GM23338 (cell line): ENCODE data around the gene AKAP17A. TPM values are rescaled to one million over a fixed set of nuclear protein-coding genes. Genes with fewer than 3 reads are reported as not detected.

Experiments used
- ATAC-seq: fragments of 200-7000 bp; cut with Tn5 transposase; 3 replicates; pipeline ENCODE4 v1.9.1; 2020
- DNase-seq: peaks from one replicate; pipeline ENCODE4 v3.0.0-alpha.2; 2015; ENCODE audit warnings: low spot score
- H2AFZ ChIP-seq: fragments of 200-600 bp; sonication (generic); 2 replicates; pipeline ENCODE4 v1.8.0; 2016; ENCODE audit warnings: antibody characterized with exemption, mild to moderate bottlenecking, moderate library complexity
- H3F3A ChIP-seq: fragments of 200-600 bp; sonication (generic); replicated peaks from 2 replicates; pipeline ENCODE4 v1.8.0; 2017; ENCODE audit warnings: antibody characterized with exemption, mixed run types, low read depth
- H3K27ac ChIP-seq: fragments of 200-600 bp; sonication (generic); 2 replicates; pipeline ENCODE4 v1.6.1; 2016; ENCODE audit warnings: low read depth
- H3K27me3 ChIP-seq: fragments of 200-600 bp; sonication (generic); 2 replicates; pipeline ENCODE4 v1.8.0; 2016; ENCODE audit warnings: mild to moderate bottlenecking, mixed run types, moderate library complexity; ENCODE audit not compliant: insufficient read depth
- H3K36me3 ChIP-seq: fragments of 200-600 bp; sonication (generic); 2 replicates; pipeline ENCODE4 v1.8.0; 2016; ENCODE audit warnings: mild to moderate bottlenecking; ENCODE audit not compliant: insufficient read depth
- H3K4me1 ChIP-seq: fragments of 200-600 bp; sonication (generic); 2 replicates; pipeline ENCODE4 v1.8.0; 2016; ENCODE audit warnings: mild to moderate bottlenecking, moderate library complexity; ENCODE audit not compliant: insufficient read depth
- H3K4me2 ChIP-seq: fragments of 200-600 bp; sonication (generic); 2 replicates; pipeline ENCODE4 v1.7.1; 2017; ENCODE audit warnings: mixed run types
- H3K4me3 ChIP-seq: fragments of 200-600 bp; sonication (generic); 2 replicates; pipeline ENCODE4 v1.6.1; 2016; ENCODE audit warnings: mixed run types
- H3K79me2 ChIP-seq: fragments of 200-600 bp; sonication (generic); replicated peaks from 2 replicates; pipeline ENCODE4 v1.8.0; 2017; ENCODE audit warnings: mild to moderate bottlenecking; ENCODE audit not compliant: insufficient read depth
- H3K9me2 ChIP-seq: fragments of 200-600 bp; sonication (generic); 2 replicates; pipeline ENCODE4 v1.8.0; 2017; ENCODE audit not compliant: insufficient read depth
- H4K20me1 ChIP-seq: fragments of 200-600 bp; sonication (generic); replicated peaks from 2 replicates; pipeline ENCODE4 v1.8.0; 2017; ENCODE audit warnings: mild to moderate bottlenecking; ENCODE audit not compliant: insufficient read depth
- H3K27ac Mint-ChIP-seq: 2 replicates; pipeline ENCODE4 v1.8.0; 2020; ENCODE audit warnings: inconsistent platforms, mild to moderate bottlenecking, moderate library complexity, mixed read lengths
- H3K27me3 Mint-ChIP-seq: 3 replicates; pipeline ENCODE4 v1.8.0; 2022; ENCODE audit warnings: low read depth, mild to moderate bottlenecking, moderate library complexity, mixed read lengths, inconsistent platforms; ENCODE audit not compliant: insufficient read depth, poor library complexity
- H3K36me3 Mint-ChIP-seq: 3 replicates; pipeline ENCODE4 v1.8.0; 2021; ENCODE audit warnings: low read depth, mild to moderate bottlenecking, inconsistent platforms, moderate library complexity, mixed read lengths
- H3K4me1 Mint-ChIP-seq: 3 replicates; pipeline ENCODE4 v1.8.0; 2020; ENCODE audit warnings: mild to moderate bottlenecking, inconsistent platforms, mixed read lengths
- H3K4me3 Mint-ChIP-seq: 3 replicates; pipeline ENCODE4 v1.8.0; 2021; ENCODE audit warnings: moderate library complexity, mild to moderate bottlenecking, inconsistent platforms, mixed read lengths
- H3K9me3 Mint-ChIP-seq: 3 replicates; pipeline ENCODE4 v1.8.0; 2020; ENCODE audit warnings: moderate library complexity, mild to moderate bottlenecking, inconsistent platforms, mixed read lengths
- CREB1 ChIP-seq: fragments of 250-450 bp; sonication (Bioruptor Pico); IDR thresholded peaks from 2 replicates; pipeline ENCODE4 v1.5.0; 2020; ENCODE audit warnings: low read depth, mild to moderate bottlenecking, moderate library complexity
- EZH2 ChIP-seq: fragments of 200-600 bp; sonication (generic); IDR thresholded peaks from one replicate; pipeline ENCODE4 v1.8.0; 2017; ENCODE audit warnings: antibody characterized with exemption, mild to moderate bottlenecking, low read depth; ENCODE audit not compliant: unreplicated experiment
- EZH2phosphoT487 ChIP-seq: fragments of 200-600 bp; sonication (generic); IDR thresholded peaks from one replicate; pipeline ENCODE4 v1.8.1; 2018; ENCODE audit warnings: antibody characterized with exemption; ENCODE audit not compliant: unreplicated experiment
- JUNB ChIP-seq: IDR thresholded peaks from one replicate; pipeline ENCODE4 v1.6.1; 2016; ENCODE audit warnings: antibody characterized with exemption; ENCODE audit not compliant: unreplicated experiment
- ZNF331 ChIP-seq: fragments of 250-450 bp; sonication (Bioruptor Pico); IDR thresholded peaks from 2 replicates; pipeline ENCODE4 v1.5.0; 2020; ENCODE audit warnings: low read depth, mild to moderate bottlenecking, moderate library complexity
- polyA plus RNA-seq: library from polyadenylated mRNA; unstranded; fragments of >200 nt; fragmentation: Nextera tagmentation; extraction: Ambion mirVana; gene quantifications from 2 replicates; pipeline ENCODE4 v1.2.1, GENCODE V29; 2016
- total RNA-seq: library from RNA; depleted of rRNA; stranded (reverse); fragments of >200 nt; shearing (Covaris generic); gene quantifications from 2 replicates; pipeline ENCODE4 v1.2.3, GENCODE V29; 2014
- TF ChIP-seq, protein P1 (sequence below): fragments of 250-450 bp; sonication (Bioruptor Pico); IDR thresholded peaks from 2 replicates; pipeline ENCODE4 v1.5.0; 2020; ENCODE audit warnings: mild to moderate bottlenecking, moderate library complexity
- TF ChIP-seq, protein P2 (sequence below): IDR thresholded peaks from 2 replicates; pipeline ENCODE4 v1.6.1; 2016; ENCODE audit warnings: antibody characterized with exemption

Gene AKAP17A
- total and polyA plus RNA-seq, 2 experiments from 2014 or later = 27.6 to 64.3 TPM

DNA sequence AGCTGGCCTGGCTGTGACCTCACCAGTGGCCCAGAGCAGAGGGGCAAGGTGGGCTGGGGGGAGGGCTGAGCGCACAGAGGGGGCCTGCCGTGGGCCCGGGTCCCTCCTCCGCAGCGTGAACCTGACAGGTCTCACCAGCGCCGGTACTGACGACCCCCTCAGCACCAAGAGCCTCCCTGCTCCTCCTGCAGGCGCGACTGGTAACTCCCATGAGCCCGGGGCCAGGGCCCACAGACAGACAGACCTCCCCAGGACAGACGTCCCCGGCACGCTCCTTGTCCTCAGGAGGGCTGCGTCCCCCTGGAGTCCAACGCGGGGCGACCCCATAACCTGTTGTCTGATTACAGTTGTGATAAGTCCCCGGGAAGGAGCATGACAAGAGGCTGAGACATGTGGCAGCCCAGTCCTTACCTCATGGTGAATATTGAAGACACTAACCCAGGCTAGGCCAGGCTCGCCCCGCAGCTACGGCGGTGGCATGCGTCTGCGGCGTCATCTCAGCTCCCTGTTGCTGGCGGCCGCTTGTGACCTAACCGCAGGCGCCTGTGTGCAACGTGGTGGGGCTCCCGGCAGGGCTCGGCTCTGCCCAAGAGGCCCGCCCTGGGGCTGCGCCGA, 8.5 kb downstream of the AKAP17A start (continued):
- TF ChIP-seq ZNF331 (CRISPR knock-in tag) = no peak
- TF ChIP-seq EZH2phosphoT487 = no peak
- no peak for TF ChIP-seq EZH2
- TF ChIP-seq, protein P1, sequence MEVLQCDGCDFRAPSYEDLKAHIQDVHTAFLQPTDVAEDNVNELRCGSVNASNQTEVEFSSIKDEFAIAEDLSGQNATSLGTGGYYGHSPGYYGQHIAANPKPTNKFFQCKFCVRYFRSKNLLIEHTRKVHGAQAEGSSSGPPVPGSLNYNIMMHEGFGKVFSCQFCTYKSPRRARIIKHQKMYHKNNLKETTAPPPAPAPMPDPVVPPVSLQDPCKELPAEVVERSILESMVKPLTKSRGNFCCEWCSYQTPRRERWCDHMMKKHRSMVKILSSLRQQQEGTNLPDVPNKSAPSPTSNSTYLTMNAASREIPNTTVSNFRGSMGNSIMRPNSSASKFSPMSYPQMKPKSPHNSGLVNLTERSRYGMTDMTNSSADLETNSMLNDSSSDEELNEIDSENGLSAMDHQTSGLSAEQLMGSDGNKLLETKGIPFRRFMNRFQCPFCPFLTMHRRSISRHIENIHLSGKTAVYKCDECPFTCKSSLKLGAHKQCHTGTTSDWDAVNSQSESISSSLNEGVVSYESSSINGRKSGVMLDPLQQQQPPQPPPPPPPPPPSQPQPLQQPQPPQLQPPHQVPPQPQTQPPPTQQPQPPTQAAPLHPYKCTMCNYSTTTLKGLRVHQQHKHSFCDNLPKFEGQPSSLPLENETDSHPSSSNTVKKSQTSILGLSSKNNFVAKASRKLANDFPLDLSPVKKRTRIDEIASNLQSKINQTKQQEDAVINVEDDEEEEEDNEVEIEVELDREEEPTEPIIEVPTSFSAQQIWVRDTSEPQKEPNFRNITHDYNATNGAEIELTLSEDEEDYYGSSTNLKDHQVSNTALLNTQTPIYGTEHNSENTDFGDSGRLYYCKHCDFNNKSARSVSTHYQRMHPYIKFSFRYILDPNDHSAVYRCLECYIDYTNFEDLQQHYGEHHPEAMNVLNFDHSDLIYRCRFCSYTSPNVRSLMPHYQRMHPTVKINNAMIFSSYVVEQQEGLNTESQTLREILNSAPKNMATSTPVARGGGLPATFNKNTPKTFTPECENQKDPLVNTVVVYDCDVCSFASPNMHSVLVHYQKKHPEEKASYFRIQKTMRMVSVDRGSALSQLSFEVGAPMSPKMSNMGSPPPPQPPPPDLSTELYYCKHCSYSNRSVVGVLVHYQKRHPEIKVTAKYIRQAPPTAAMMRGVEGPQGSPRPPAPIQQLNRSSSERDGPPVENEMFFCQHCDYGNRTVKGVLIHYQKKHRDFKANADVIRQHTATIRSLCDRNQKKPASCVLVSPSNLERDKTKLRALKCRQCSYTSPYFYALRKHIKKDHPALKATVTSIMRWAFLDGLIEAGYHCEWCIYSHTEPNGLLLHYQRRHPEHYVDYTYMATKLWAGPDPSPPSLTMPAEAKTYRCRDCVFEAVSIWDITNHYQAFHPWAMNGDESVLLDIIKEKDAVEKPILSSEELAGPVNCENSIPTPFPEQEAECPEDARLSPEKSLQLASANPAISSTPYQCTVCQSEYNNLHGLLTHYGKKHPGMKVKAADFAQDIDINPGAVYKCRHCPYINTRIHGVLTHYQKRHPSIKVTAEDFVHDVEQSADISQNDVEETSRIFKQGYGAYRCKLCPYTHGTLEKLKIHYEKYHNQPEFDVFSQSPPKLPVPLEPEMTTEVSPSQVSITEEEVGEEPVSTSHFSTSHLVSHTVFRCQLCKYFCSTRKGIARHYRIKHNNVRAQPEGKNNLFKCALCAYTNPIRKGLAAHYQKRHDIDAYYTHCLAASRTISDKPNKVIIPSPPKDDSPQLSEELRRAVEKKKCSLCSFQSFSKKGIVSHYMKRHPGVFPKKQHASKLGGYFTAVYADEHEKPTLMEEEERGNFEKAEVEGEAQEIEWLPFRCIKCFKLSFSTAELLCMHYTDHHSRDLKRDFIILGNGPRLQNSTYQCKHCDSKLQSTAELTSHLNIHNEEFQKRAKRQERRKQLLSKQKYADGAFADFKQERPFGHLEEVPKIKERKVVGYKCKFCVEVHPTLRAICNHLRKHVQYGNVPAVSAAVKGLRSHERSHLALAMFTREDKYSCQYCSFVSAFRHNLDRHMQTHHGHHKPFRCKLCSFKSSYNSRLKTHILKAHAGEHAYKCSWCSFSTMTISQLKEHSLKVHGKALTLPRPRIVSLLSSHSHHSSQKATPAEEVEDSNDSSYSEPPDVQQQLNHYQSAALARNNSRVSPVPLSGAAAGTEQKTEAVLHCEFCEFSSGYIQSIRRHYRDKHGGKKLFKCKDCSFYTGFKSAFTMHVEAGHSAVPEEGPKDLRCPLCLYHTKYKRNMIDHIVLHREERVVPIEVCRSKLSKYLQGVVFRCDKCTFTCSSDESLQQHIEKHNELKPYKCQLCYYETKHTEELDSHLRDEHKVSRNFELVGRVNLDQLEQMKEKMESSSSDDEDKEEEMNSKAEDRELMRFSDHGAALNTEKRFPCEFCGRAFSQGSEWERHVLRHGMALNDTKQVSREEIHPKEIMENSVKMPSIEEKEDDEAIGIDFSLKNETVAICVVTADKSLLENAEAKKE (CRISPR knock-in tag) = no peak

DNA sequence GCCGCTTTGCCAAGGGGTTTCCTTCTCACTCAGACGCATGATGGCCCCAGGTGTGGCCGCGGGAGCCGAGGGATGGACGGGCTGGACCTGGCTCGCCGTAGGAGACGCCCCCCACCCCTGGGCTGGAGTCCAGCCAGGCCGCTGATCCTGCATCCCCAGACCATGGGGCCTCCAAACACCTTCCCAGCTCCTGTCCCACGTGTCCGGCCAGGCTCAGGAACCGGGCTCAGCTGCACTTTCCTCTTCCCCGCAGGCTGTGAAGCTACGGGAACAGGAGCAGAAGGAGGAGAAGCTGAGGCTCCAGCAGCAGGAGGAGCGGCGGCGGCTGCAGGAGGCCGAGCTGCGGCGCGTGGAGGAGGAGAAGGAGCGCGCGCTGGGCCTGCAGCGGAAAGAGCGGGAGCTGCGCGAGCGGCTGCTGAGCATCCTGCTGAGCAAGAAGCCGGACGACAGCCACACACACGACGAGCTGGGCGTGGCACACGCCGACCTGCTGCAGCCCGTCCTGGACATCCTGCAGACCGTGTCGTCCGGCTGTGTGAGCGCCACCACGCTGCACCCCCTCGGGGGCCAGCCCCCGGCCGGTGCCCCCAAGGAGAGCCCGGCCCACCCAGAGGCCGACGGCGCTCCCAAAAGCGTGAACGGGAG, 9.1 kb downstream of the AKAP17A start:
- TF ChIP-seq, protein P2, sequence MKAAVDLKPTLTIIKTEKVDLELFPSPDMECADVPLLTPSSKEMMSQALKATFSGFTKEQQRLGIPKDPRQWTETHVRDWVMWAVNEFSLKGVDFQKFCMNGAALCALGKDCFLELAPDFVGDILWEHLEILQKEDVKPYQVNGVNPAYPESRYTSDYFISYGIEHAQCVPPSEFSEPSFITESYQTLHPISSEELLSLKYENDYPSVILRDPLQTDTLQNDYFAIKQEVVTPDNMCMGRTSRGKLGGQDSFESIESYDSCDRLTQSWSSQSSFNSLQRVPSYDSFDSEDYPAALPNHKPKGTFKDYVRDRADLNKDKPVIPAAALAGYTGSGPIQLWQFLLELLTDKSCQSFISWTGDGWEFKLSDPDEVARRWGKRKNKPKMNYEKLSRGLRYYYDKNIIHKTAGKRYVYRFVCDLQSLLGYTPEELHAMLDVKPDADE = no peak
- TF ChIP-seq CREB1 (CRISPR knock-in tag) (no peak), JUNB (no peak)
- TF ChIP-seq, protein P1 (CRISPR knock-in tag) = no peak
- no peak overlapping the region for H3K27ac ChIP-seq
- Mint-ChIP-seq H3K27ac (no peak overlapping the region), H3K36me3 (peaks cover 66% of the 10 kb centered on the region), H3K4me1 (no peaks in the 10 kb centered on the region; the same call in 2 of the 3 replicates), H3K27me3 (peaks cover 11% of the 10 kb centered on the region), H3K9me3 (peaks cover 56% of the 10 kb centered on the region), H3K4me3 (no peak overlapping the region)
- H4K20me1 ChIP-seq = no peaks in the 10 kb centered on the region; the same call in none of the 2 replicates
- H3K79me2 ChIP-seq = peaks cover 20% of the 10 kb centered on the region
- H2AFZ ChIP-seq = no peak overlapping the region
- no peak for ATAC-seq
- no peaks in the 10 kb centered on the region for H3K9me2 ChIP-seq
- H3K4me2 ChIP-seq = no peak overlapping the region
- H3F3A ChIP-seq = no peaks in the 10 kb centered on the region
- no peak for DNase-seq
- peaks cover 11% of the 10 kb centered on the region for H3K36me3 ChIP-seq
- no peaks in the 10 kb centered on the region for H3K27me3 ChIP-seq
- H3K4me3 ChIP-seq = no peak overlapping the region
- no peaks in the 10 kb centered on the region for H3K4me1 ChIP-seq
